ENCODE data around the gene NRP1.

NRP1 gene

DNA sequence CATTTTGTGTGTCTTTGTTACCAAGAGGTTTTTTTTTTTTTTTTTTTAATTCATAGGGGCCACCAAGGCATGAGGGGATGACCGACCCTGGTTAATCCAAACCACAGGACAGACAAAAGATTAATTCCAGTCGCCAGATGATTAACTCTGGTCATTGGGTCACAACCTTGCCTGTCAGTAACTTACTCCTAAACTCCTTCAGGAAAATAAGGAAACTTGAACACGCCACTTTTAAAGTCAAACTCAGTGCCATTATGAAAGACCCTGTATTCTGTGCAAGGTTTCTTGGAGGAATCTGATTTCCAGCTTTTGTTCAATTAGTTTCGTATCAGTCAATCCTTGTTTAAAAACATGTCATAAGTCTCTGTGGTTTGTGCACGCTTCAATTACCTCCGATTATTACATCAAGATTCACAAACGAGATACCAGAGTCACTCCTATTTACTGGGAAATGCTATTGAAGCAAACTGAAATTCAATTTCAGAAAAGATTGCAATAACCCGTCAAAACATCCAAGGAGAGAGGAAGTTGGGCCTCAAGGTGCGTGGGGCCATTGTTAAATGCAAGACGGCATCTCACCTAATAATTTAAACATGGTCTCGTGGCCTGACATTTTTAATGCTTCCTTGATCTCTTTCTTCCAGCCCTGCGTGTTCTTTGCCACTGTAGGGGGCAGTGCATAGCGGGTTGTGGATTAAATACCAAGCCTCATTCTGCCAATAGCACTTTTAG, 44.0 kb downstream of the NRP1 start:
- no peak for DNase-seq (ENCODE audit: low spot score)

GRCh38 chr10:33289776-33290175, 44.7 kb downstream of the NRP1 start:
- DNase-seq (ENCODE audit: low spot score), result no peak

DNA sequence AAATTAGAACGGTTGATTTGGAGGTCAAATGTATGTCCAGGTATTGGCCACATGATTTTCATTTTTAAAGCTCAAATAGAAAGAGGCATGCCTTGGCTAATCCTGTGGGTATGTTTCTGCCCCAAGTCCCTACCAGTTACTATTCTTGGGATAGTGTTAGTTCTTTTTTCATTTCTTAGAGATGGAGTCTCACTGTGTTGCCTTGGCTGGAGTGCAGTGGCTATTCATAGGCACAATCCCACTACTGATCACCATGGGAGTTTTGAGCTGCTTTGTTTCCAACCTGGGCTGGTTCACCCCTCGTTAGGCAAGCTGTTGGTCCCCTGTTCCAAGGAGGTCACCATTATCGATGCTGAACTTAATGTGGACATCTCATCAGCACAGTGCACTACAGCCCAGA, 46.3 kb downstream of the NRP1 start:
- no peak for DNase-seq (ENCODE audit: low spot score)

GRCh38 chr10:33287112-33287511, 47.4 kb downstream of the NRP1 start:
- DNase-seq (ENCODE audit: low spot score), result no peak

GRCh38 chr10:33286157-33286934, 48.1 kb downstream of the NRP1 start:
- no peak for DNase-seq (ENCODE audit: low spot score)

- no peak for DNase-seq (ENCODE audit: low spot score)
Observed at GRCh38 chr10:33284945-33285344, 49.5 kb downstream of the NRP1 start.

- DNase-seq (ENCODE audit: low spot score), result no peak
Observed at GRCh38 chr10:33279811-33280602, 54.5 kb downstream of the NRP1 start.

GRCh38 chr10:33279276-33279675, 55.2 kb downstream of the NRP1 start:
- DNase-seq (ENCODE audit: low spot score), result no peak

DNA sequence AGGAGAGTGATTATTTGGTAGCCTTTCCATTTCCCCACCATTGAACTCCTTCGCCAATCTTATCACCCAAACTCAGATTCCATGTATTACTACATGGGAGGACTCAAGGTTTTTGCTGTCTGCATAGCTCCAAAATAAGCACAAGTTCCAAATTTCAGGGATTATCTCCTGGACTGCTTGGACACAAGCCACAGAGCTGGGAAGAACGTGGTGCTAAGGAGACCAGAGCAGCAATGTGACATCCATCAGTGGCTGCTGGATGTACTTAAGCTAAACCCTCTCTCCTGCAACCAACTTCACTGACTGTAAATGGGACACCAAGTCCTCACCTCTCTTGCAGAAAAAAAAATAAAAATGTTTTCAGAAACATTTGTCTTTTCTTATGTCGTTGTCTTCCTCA, 56.3 kb downstream of the NRP1 start:
- DNase-seq (ENCODE audit: low spot score), result no peak

GRCh38 chr10:33277135-33277536, 57.3 kb downstream of the NRP1 start:
- DNase-seq (ENCODE audit: low spot score), result peak; percentile 94

GRCh38 chr10:33276282-33276923, 58.1 kb downstream of the NRP1 start:
- no peak for DNase-seq (ENCODE audit: low spot score)

- DNase-seq (ENCODE audit: low spot score), result no peak
Observed at GRCh38 chr10:33274096-33274785, 60.2 kb downstream of the NRP1 start.

- DNase-seq (ENCODE audit: low spot score), result peak; percentile 77
Observed at GRCh38 chr10:33273295-33274002, 61.0 kb downstream of the NRP1 start.

GRCh38 chr10:33272635-33273034, 61.8 kb downstream of the NRP1 start:
- DNase-seq (ENCODE audit: low spot score), result no peak

GRCh38 chr10:33271969-33272583, 62.4 kb downstream of the NRP1 start:
- no peak for DNase-seq (ENCODE audit: low spot score)

DNA sequence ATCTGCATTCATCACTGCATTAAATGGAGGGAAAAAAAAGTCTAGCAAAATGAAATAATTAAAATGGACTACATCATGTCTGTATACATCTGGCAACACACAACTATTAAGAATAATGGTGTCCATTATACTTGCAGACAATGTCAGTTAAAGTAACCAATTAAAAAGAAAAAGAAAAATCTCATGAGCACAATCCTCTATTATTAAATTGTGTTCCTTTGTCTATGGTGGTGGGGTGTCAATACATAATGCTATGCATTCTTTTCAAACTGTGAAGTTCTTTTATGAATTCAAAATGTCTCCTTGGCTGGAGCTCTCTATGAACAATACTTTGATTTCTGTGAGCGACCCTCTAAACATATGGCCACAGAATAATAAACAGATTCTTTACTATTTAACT, 63.5 kb downstream of the NRP1 start:
- no peak for DNase-seq (ENCODE audit: low spot score)

GRCh38 chr10:33267708-33268107, 66.8 kb downstream of the NRP1 start:
- DNase-seq (ENCODE audit: low spot score), result no peak

DNA sequence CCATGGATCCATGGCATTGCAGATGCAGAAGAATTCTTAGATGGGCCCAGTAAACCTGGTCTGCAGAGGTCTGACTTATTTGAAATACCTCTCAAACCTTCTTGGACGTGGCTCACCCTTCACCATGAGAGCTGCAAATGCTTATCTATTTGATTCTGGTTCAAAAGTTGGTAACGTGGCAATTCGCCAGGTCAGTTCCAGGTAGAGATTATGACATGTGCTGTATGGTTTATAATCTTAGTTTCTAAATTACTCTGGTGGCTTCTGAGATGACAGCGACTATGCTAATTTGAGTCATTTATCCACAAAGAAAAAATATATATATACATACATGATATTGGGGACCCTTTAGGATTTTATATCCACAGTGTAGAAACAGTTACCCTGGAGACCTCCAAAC, 68.8 kb downstream of the NRP1 start:
- DNase-seq (ENCODE audit: low spot score), result no peak

- peak; percentile 56 for DNase-seq (ENCODE audit: low spot score)
Observed at GRCh38 chr10:33263453-33263852, 71.0 kb downstream of the NRP1 start.

GRCh38 chr10:33262871-33263270, 71.6 kb downstream of the NRP1 start:
- DNase-seq (ENCODE audit: low spot score), result no peak

Data from kidney capillary endothelial cell (primary cell).